DMS79 (cell line): Measurements from ENCODE around the gene MLANA.

Experiments used
- DNase-seq: peaks from one replicate; lab custom pipeline; 2025; lab: John Stamatoyannopoulos, UW

MLANA gene

GRCh38 chr9:5890641-5891040 lies at the start of gene MLANA:
TSS of gene MLANA (plus strand) at chr9:5890889. CDS start at chr9:5892475, 1,586 bp downstream.
- no peak for DNase-seq

GRCh38 chr9:5841771-5842573 lies 48.7 kb upstream of the MLANA start:
- DNase-seq: no peak

GRCh38 chr9:5842929-5843793 lies 47.5 kb upstream of the MLANA start:
- no peak for DNase-seq

- no peak for DNase-seq
Measured at GRCh38 chr9:5843794-5844471, 46.8 kb upstream of the MLANA start.

GRCh38 chr9:5845157-5845531 lies 45.5 kb upstream of the MLANA start:
- DNase-seq: no peak

GRCh38 chr9:5846096-5846495 lies 44.6 kb upstream of the MLANA start:
- DNase-seq: no peak

- DNase-seq: no peak
Measured at GRCh38 chr9:5846501-5846921, 44.2 kb upstream of the MLANA start.

- DNase-seq: no peak
Measured at GRCh38 chr9:5848372-5848882, 42.3 kb upstream of the MLANA start.

- DNase-seq: no peak
Measured at GRCh38 chr9:5850724-5851122, 40.0 kb upstream of the MLANA start.

- DNase-seq: no peak
Measured at GRCh38 chr9:5851445-5851844, 39.2 kb upstream of the MLANA start.

GRCh38 chr9:5852987-5853386 lies 37.7 kb upstream of the MLANA start:
- no peak for DNase-seq

GRCh38 chr9:5853617-5854016 lies 37.1 kb upstream of the MLANA start:
- no peak for DNase-seq

GRCh38 chr9:5854063-5854790 lies 36.5 kb upstream of the MLANA start:
- DNase-seq: no peak

GRCh38 chr9:5857928-5858327 lies 32.8 kb upstream of the MLANA start:
- DNase-seq: no peak

GRCh38 chr9:5858833-5859232 lies 31.9 kb upstream of the MLANA start:
- no peak for DNase-seq

GRCh38 chr9:5863092-5863746 lies 27.5 kb upstream of the MLANA start:
- no peak for DNase-seq

- DNase-seq: no peak
Measured at GRCh38 chr9:5864446-5864845, 26.2 kb upstream of the MLANA start.

- no peak for DNase-seq
Measured at GRCh38 chr9:5866272-5866671, 24.4 kb upstream of the MLANA start.

- no peak for DNase-seq
Measured at GRCh38 chr9:5866685-5867084, 24.0 kb upstream of the MLANA start.

- no peak for DNase-seq
Measured at GRCh38 chr9:5868235-5868634, 22.5 kb upstream of the MLANA start.
